Measurements from ENCODE around the gene MTARC2.

The MTARC2 gene
- 0 to 1.2 (median 0.06) reads per million in 9 experiments for total RNA-seq

DNA sequence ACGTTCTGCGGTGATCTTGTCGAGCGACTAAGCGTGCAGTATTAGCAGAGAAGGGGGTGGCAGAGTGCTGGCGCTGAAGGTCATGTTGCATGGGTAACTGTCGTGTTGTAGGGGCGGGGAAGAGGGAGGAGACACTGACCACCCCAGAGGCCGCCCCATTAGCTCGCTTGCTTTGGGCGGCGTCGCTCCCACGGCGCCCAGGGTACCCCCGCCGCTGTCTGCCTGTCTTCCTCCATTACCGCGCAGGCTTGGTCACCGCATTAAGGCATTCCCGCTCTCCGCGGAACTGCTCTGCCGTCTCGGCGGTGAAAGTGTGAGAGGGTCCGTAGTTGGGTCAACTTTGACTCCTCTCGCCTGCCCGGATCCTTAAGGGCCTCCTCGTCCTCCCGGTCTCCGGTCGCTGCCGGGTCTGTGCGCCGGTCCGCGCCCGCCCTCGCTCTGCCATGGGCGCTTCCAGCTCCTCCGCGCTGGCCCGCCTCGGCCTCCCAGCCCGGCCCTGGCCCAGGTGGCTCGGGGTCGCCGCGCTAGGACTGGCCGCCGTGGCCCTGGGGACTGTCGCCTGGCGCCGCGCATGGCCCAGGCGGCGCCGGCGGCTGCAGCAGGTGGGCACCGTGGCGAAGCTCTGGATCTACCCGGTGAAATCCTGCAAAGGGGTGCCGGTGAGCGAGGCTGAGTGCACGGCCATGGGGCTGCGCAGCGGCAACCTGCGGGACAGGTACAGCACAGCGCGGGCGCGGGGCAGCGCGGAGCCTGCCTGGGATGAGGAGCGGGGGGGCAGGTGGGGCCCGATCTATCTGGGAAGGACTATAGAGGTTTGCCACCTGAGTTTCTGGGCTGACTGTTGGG, at the start of gene MTARC2:
Gene MTARC2 (plus strand): TSS at position 234 of the 846 bp plus-strand sequence. CDS start 210 bp downstream, at position 444.
- H3K36me3 Mint-ChIP-seq (ENCODE audit: insufficient read depth): no peaks in the 10 kb centered on the region
- H3K9me3 Mint-ChIP-seq: no peaks in the 10 kb centered on the region
- no peak for DNase-seq
- peak within 1 kb of the TSS in 1 of 2 donors; percentile 21 for H3K4me3 Mint-ChIP-seq
- no peak within 1 kb of the TSS for H3K27ac Mint-ChIP-seq
- ATAC-seq (replicated peaks): no peak
- H3K4me1 Mint-ChIP-seq (ENCODE audit: low read depth in 2 of 2): peaks cover 0 to 2% of the 10 kb centered on the region in 2 donors
- peaks cover 73 to 82% of the 10 kb centered on the region in 2 donors for H3K27me3 Mint-ChIP-seq

- no peak for DNase-seq
- no peak for ATAC-seq (replicated peaks)
- Mint-ChIP-seq H3K27ac (peak overlapping the region in 1 of 2 donors; percentile 50), H3K27me3 (peaks cover 16 to 28% of the 10 kb centered on the region in 2 donors), H3K36me3 (ENCODE audit: insufficient read depth) (no peaks in the 10 kb centered on the region), H3K4me1 (ENCODE audit: low read depth in 2 of 2) (no peaks in the 10 kb centered on the region), H3K9me3 (no peaks in the 10 kb centered on the region), H3K4me3 (no peak overlapping the region)
Observed at GRCh38 chr1:220698607-220699016, 49.5 kb upstream of the MTARC2 start.

- no peak for ATAC-seq (replicated peaks)
- Mint-ChIP-seq H3K36me3 (ENCODE audit: insufficient read depth) (no peaks in the 10 kb centered on the region), H3K4me3 (no peak overlapping the region), H3K9me3 (no peaks in the 10 kb centered on the region), H3K4me1 (ENCODE audit: low read depth in 2 of 2) (no peaks in the 10 kb centered on the region), H3K27ac (no peak overlapping the region), H3K27me3 (peaks cover 18 to 31% of the 10 kb centered on the region in 2 donors)
- DNase-seq: no peak
Observed at GRCh38 chr1:220699044-220699443, 49.1 kb upstream of the MTARC2 start.

DNA sequence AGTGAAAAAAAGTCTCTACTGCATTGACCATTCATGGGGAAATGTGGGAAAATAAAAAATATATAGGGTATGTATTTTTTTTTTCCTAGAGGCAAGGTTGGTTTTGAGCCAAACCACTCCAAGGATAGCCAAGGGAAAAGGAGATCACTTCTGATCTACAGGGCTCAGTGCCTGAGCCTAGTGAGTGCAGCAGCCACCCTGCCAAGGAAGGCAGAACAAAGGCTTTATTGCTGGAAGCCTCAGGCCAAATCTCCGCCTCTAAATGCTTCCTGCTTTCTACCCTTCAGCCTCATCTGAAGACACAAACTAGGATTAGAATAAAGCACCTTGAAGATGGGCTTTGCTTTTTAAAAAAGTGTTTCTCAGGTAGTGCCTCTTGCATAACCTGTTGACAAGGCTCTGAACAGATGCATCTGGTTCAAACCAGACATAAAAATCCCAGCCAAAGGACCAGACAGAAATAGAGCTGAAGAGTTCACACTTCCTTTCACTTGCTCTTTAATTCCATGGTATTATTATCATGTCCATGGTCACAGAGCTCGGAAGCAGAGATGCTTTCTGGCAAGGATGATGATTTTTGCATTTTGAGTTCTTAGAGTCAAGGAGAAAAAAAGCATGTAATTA, 47.5 kb upstream of the MTARC2 start:
- H3K4me1 Mint-ChIP-seq (ENCODE audit: low read depth in 2 of 2): no peaks in the 10 kb centered on the region
- DNase-seq (no peak), ATAC-seq (replicated peaks) (no peak)
- peaks cover 24 to 39% of the 10 kb centered on the region in 2 donors for H3K27me3 Mint-ChIP-seq
- H3K36me3 Mint-ChIP-seq (ENCODE audit: insufficient read depth): no peaks in the 10 kb centered on the region
- H3K4me3 Mint-ChIP-seq: no peak overlapping the region
- H3K27ac Mint-ChIP-seq: no peak overlapping the region
- no peaks in the 10 kb centered on the region for H3K9me3 Mint-ChIP-seq

DNA sequence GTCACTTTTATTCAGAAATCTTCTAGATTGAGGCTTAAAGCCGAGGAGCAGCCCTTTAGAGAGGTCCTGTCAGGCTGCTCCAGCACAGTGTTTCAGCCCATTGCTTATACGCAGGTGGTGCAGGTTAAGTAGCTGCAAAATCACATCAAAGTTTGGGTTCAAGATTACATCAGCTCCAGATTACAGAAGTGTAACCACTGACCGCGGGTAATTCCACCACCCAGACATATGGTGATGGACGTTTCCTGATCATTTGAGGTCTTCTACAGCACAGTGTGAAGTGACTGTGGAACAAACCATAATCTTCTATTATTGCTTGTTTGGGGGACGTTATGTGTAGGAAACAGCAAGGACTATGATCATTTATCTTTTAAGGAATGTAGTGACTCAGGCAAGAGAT, 46.1 kb upstream of the MTARC2 start:
- Mint-ChIP-seq H3K27me3 (peaks cover 32 to 49% of the 10 kb centered on the region in 2 donors), H3K4me1 (ENCODE audit: low read depth in 2 of 2) (no peaks in the 10 kb centered on the region), H3K4me3 (no peak overlapping the region), H3K9me3 (no peaks in the 10 kb centered on the region), H3K27ac (no peak overlapping the region), H3K36me3 (ENCODE audit: insufficient read depth) (no peaks in the 10 kb centered on the region)
- ATAC-seq (replicated peaks): no peak
- no peak for DNase-seq

- Mint-ChIP-seq H3K36me3 (ENCODE audit: insufficient read depth) (no peaks in the 10 kb centered on the region), H3K4me1 (ENCODE audit: low read depth in 2 of 2) (no peaks in the 10 kb centered on the region), H3K27me3 (peaks cover 32 to 56% of the 10 kb centered on the region in 2 donors), H3K4me3 (no peak overlapping the region), H3K27ac (no peak overlapping the region), H3K9me3 (no peaks in the 10 kb centered on the region)
- DNase-seq (no peak), ATAC-seq (replicated peaks) (no peak)
Observed at GRCh38 chr1:220702733-220703270, 45.3 kb upstream of the MTARC2 start.

DNA sequence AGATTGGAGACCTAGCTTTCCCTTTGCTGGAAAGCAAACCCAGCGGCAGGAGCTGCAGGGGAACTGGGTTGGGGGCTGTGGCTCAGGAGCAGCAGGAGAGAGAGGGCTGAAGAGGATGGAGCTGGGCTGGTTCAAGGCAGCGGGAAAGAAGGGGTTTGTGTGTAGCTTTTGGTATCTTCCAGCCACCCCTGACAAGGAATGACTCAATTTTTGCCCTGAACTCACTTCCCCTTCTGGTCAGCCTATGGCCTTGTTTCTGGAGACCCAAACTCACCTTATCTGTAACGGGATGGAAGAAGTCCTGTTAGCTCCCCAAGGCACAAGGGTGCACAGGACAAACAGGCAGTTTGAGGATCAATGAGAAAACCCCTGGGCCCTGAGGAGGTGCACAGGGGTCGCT, 44.8 kb upstream of the MTARC2 start:
- H3K4me3 Mint-ChIP-seq: no peak overlapping the region
- DNase-seq (no peak), ATAC-seq (replicated peaks) (no peak)
- H3K4me1 Mint-ChIP-seq (ENCODE audit: low read depth in 2 of 2): no peaks in the 10 kb centered on the region
- H3K9me3 Mint-ChIP-seq: no peaks in the 10 kb centered on the region
- no peaks in the 10 kb centered on the region for H3K36me3 Mint-ChIP-seq (ENCODE audit: insufficient read depth)
- H3K27ac Mint-ChIP-seq: no peak overlapping the region
- peaks cover 32 to 53% of the 10 kb centered on the region in 2 donors for H3K27me3 Mint-ChIP-seq

DNA sequence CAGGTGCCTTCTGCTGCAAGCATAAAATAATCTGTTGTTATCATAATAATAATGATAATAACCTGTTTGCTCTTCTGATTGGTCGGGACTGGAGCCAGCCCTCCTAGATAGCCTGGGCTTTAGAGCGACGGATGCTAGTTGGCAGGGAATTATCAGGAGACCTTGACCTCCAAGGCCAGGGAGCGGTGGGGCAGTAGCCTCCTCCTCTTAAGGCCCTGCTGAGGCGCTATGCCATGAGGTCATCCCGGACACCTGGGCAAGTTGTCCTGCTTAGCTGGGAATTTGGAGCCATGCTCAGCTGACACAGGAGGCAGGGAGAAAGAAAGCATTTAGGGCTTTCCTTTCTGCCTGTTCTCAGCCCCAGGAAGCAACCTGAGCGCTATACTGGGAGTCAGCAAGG, 42.3 kb upstream of the MTARC2 start:
- no peak for ATAC-seq (replicated peaks)
- Mint-ChIP-seq H3K27ac (no peak overlapping the region), H3K9me3 (no peaks in the 10 kb centered on the region), H3K4me3 (no peak overlapping the region), H3K36me3 (ENCODE audit: insufficient read depth) (no peaks in the 10 kb centered on the region), H3K4me1 (ENCODE audit: low read depth in 2 of 2) (peaks cover 0 to 6% of the 10 kb centered on the region in 2 donors), H3K27me3 (peaks cover 32 to 60% of the 10 kb centered on the region in 2 donors)
- no peak for DNase-seq

DNA sequence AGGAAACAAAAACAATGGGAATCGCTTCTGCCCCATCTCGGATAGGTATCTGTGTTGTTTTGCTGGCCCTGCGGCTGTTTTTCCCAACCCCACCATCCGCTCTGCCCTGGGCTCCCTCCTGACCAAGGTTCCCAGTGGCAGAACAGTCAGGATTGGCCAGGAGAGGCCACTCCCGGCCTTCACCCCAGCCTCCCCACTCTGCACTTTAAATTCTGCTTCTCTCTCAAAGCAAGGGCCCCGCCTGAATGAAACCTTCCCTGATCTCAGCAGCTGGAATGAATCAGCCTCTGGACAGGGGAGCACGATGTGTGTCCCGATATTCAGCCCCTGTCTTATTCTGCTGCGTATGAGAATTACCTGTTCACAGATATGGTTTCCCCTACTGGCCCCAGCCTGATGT, 41.6 kb upstream of the MTARC2 start:
- no peaks in the 10 kb centered on the region for H3K36me3 Mint-ChIP-seq (ENCODE audit: insufficient read depth)
- no peaks in the 10 kb centered on the region for H3K9me3 Mint-ChIP-seq
- H3K4me1 Mint-ChIP-seq (ENCODE audit: low read depth in 2 of 2): peaks cover 0 to 6% of the 10 kb centered on the region in 2 donors
- H3K4me3 Mint-ChIP-seq: no peak overlapping the region
- no peak for ATAC-seq (replicated peaks)
- DNase-seq: no peak
- no peak overlapping the region for H3K27ac Mint-ChIP-seq
- H3K27me3 Mint-ChIP-seq: peaks cover 32 to 60% of the 10 kb centered on the region in 2 donors

DNA sequence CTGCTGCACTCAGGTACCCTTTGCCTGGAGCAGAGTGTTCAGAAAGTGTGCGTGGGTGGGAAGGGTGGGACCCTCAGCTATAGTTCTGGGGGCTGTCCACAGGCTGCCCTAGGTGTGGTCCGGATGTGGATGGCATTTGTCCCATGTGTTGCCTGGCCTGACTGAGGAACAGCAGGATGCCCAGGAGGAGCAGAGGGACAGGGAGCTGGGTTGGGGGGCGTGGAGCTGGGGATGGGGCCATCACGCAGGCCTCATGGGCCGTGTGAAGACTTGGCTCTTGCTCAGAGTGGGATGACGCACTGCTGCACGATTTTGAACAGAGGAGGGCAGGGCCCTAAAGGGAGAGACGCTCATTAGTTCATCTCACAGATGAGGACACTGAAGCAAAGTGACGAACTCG, 41.0 kb upstream of the MTARC2 start:
- Mint-ChIP-seq H3K4me1 (ENCODE audit: low read depth in 2 of 2) (peaks cover 0 to 6% of the 10 kb centered on the region in 2 donors), H3K4me3 (no peak overlapping the region), H3K36me3 (ENCODE audit: insufficient read depth) (no peaks in the 10 kb centered on the region), H3K27ac (no peak overlapping the region), H3K9me3 (no peaks in the 10 kb centered on the region), H3K27me3 (peaks cover 29 to 56% of the 10 kb centered on the region in 2 donors)
- DNase-seq: no peak
- no peak for ATAC-seq (replicated peaks)

DNA sequence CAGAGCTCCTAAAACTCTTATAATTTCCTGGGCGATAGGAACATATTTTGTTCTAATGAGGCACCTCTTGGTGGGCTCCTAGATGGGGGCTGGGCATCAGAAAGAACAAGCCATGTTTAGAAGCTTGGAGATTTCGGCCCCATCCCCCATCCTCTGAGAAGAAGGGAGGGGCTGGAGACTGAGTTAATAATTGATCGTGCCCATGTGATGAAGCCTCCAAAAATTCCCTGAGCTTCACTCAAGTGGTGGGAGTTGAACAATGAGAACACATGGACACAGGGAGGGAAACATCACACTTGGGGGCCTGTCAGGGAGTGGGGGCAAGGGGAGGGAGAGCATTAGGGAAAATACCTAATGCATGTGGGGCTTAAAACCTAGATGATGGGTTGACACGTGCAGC, 39.9 kb upstream of the MTARC2 start:
- H3K4me1 Mint-ChIP-seq (ENCODE audit: low read depth in 2 of 2): peaks cover 0 to 6% of the 10 kb centered on the region in 2 donors
- no peak overlapping the region for H3K27ac Mint-ChIP-seq
- H3K27me3 Mint-ChIP-seq: peaks cover 18 to 45% of the 10 kb centered on the region in 2 donors
- H3K36me3 Mint-ChIP-seq (ENCODE audit: insufficient read depth): no peaks in the 10 kb centered on the region
- no peaks in the 10 kb centered on the region for H3K9me3 Mint-ChIP-seq
- H3K4me3 Mint-ChIP-seq: no peak overlapping the region
- ATAC-seq (replicated peaks) (no peak), DNase-seq (no peak)

- H3K36me3 Mint-ChIP-seq (ENCODE audit: insufficient read depth): no peaks in the 10 kb centered on the region
- ATAC-seq (replicated peaks) (no peak), DNase-seq (no peak)
- no peak overlapping the region for H3K4me3 Mint-ChIP-seq
- H3K27me3 Mint-ChIP-seq: peaks cover 14 to 37% of the 10 kb centered on the region in 2 donors
- peaks cover 0 to 6% of the 10 kb centered on the region in 2 donors for H3K4me1 Mint-ChIP-seq (ENCODE audit: low read depth in 2 of 2)
- no peak overlapping the region for H3K27ac Mint-ChIP-seq
- H3K9me3 Mint-ChIP-seq: no peaks in the 10 kb centered on the region
Observed at GRCh38 chr1:220708936-220709801, 39.0 kb upstream of the MTARC2 start.

- Mint-ChIP-seq H3K27me3 (peaks cover 10 to 32% of the 10 kb centered on the region in 2 donors), H3K27ac (no peak overlapping the region), H3K9me3 (no peaks in the 10 kb centered on the region), H3K4me3 (no peak overlapping the region), H3K4me1 (ENCODE audit: low read depth in 2 of 2) (peaks cover 0 to 6% of the 10 kb centered on the region in 2 donors), H3K36me3 (ENCODE audit: insufficient read depth) (no peaks in the 10 kb centered on the region)
- DNase-seq (no peak), ATAC-seq (replicated peaks) (no peak)
Observed at GRCh38 chr1:220710333-220710732, 37.8 kb upstream of the MTARC2 start.

Measured in effector memory CD8-positive, alpha-beta T cell (primary cell).